GM12801 (cell line): ENCODE results near the gene TRAPPC8.

Source experiments
- CTCF ChIP-seq: IDR thresholded peaks from one replicate; pipeline ENCODE4 v1.5.1; 2011; ENCODE audit warnings: control low read depth; ENCODE audit not compliant: insufficient read length; ENCODE audit errors: extremely low read depth

The TRAPPC8 gene

GRCh38 chr18:31952223-31952622, 9.3 kb upstream of the TRAPPC8 start:
- no peak for TF ChIP-seq CTCF

DNA sequence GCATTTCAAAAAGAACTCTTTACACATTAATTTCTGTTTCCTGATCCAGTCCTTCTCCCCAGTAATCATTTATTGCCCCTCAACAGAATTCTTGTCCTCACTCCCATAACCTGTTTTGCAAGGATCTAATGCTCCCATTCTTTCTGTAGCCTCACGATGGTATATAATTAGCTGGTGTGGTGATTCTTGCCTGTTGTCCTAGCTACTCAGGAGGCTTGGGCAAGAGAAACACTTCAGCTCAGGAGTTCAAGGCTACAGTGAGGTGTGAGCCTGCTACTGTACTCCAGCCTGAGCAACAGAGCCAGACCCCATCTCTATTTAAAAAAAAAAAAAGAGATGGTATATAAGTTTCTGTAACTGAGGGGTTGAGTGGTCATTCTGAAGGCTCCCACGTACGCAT, 7.7 kb upstream of the TRAPPC8 start:
- no peak for TF ChIP-seq CTCF

- TF ChIP-seq CTCF, result no peak
Measured at GRCh38 chr18:31946305-31947046, 3.5 kb upstream of the TRAPPC8 start.

DNA sequence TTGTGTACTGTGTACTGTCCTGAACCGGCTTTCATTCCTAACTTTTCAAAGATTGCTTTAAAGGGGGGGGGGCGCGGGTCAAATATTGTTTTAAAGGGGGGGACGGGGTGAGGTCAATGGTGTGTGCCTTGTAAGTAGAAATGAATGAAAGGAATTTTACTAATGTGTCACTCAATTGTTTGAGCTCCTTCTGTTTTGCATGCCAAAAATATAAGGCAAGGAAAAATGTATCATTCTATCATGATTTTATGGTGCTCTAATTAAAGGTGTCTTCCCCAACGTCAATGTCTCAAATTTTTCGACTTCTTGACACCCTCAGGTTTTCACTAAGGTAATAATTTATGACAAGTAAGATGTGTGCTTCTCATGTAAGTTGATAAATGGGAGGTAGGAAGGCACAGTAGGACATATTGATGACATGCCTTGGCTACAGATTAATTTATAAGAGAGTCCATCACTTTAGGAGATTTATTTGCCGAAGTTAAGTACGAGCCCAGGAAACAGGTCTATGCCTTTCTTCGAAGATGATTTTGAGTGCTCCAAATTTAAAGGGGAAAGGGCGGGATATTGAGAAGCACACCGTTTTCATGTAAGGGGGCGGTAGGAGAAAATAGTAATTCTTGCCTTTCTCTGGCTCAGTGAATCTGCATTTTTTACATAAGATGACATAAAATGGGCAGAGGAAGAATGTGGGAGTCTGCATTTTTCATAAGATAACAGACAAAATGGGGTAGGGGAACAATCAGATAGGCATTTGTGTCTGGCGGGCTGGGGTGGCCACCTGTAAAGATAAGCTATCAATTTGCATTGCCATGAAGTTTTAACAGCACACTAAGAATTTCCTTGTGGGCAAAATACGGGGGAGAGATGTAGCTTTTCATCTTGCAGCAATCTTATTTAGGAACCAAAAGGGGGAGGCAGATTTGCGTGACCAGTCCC, 1.2 kb upstream of the TRAPPC8 start:
- no peak for TF ChIP-seq CTCF

DNA sequence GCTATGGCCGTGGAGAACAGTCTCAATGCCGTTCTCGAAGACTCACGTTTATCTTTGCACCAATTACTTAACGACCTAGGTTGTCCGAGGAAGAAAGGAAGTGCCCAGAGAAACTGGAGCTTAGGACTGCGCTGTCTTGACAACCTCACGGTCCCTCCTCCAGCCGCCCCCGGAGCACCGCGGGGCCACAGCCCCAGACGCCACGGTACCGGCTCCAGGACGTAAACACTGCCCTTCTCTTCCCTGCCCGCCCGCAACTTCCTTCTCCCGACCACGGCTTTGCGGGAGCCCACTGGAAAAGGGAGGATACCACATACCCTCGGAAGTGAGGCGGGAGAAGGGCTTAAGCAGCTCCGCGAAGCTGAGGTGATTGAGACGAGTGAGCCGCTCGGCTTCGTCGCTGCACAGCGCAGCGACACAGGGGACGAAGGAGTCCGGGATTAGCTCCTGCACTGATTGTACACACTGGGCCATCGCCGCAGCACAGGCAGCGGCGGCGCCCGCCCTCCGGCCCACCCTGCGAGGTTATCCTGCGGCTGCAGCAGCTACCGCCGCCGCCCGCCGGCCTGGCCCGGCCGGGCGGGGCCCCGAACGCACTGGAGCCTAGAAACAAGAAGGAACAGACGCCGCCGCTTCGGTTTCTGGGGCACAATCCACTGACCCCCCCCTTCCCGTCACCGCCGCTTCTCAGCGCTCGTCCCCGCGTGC, 483 bp downstream of the TRAPPC8 start:
- TF ChIP-seq CTCF, result no peak

GRCh38 chr18:31941010-31941809, 1.7 kb downstream of the TRAPPC8 start:
- no peak for TF ChIP-seq CTCF

- TF ChIP-seq CTCF, result no peak
Measured at GRCh38 chr18:31931886-31932240, 11.1 kb downstream of the TRAPPC8 start.
